IPS DF 6.9 (cell line): Measurements from ENCODE around the gene PLD5.

ENCODE experiments used
- DNase-seq: peaks from one replicate; pipeline ENCODE4 v3.0.0-alpha.2; 2013; ENCODE audit warnings: low read depth, low spot score
- H3K27ac ChIP-seq: one replicate; pipeline ENCODE4 v1.5.1; 2013; ENCODE audit warnings: low read length, control low read depth
- H3K27me3 ChIP-seq: 2 replicates; pipeline ENCODE4 v1.6.1; 2013; ENCODE audit warnings: mild to moderate bottlenecking, low read length; ENCODE audit not compliant: control insufficient read depth, insufficient read depth
- H3K36me3 ChIP-seq: 2 replicates; pipeline ENCODE4 v1.6.1; 2013; ENCODE audit warnings: low read length; ENCODE audit not compliant: control insufficient read depth, insufficient read depth
- H3K4me1 ChIP-seq: 2 replicates; pipeline ENCODE4 v1.6.1; 2013; ENCODE audit warnings: low read length; ENCODE audit not compliant: control insufficient read depth, insufficient read depth
- H3K4me3 ChIP-seq: 2 replicates; pipeline ENCODE4 v1.5.1; 2013; ENCODE audit warnings: mild to moderate bottlenecking, low read length
- H3K9me3 ChIP-seq: 2 replicates; pipeline ENCODE4 v1.6.1; 2013; ENCODE audit warnings: low read length, inconsistent platforms; ENCODE audit not compliant: control insufficient read depth, insufficient read depth
- WGBS: extraction: QIAGEN DNeasy Blood & Tissue Kit; methylation state at CpG from one replicate; pipeline ENCODE4 v1.1.7; 2013; ENCODE audit warnings: mixed read lengths, missing lambda C conversion rate; ENCODE audit not compliant: insufficient read length, insufficient coverage; 5-methylcytosine and 5-hydroxymethylcytosine counted together

PLD5 gene

DNA sequence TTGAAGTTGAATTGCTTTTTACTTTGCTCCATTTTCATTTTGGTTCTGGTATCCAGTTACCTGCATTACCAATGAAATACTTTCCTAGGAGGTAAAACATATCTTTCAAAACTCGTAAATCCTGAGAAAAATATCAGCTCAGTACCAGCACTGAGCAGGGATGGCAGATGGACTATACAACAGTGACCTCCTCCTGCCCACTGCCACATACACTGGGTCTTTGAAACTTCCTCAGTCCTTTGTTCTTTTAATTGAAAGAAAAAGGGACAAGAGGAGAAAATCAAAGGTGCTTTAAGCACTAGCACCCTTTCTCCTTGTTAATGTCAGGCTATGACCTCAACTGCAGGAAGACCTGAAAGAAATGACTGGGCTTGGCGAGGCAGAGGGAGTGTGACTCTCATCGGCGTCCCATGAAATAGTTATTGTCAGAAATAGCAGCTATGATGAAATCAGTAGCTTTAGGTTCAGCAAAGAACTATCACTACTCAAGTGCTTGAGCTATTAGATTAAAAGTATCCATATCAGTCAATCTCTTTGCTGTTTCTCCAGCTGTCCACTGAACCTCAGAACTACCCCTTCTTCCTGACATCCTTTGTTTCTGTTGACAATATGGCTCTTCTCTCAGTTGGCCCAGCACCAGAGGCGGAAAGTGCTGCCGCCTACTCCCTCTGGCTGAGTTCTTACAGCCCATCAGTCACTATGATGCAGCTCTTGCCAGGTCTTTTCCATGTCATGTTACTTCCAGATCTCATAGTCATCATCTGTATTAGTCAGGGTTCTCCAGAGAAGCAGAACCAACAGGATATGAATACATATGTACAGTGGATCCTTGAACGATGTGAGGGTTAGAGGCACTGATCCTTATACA lies 318.6 kb downstream of the PLD5 start:
- DNase-seq = no peak
- H3K36me3 ChIP-seq = no peaks in the 10 kb centered on the region

DNA sequence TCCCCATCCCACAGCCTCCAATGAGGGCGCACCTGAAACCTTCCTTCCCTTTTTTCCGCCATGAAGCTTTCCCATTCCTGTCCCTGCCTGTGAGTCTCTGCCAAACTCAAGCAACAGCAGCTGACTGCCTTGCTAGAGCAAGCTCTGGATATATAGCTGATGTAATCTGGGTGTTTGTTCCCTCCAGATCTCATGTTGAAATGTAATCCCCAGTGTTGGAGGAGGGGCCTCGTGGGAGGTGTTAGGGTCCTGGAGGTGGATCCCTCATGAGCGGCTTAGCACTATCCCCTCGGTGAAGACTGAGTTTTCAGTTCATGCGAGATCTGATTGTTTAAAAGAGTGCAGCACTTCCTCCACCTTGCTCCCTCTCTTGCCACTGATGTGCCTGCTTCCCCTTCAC lies 321.2 kb downstream of the PLD5 start:
- Histone ChIP-seq H3K4me3 (no peak overlapping the region), H3K4me1 (0 out of 2 replicates have a peak, but pooled peaks cover 3% of the 10 kb centered on the region), H3K27ac (no peak overlapping the region), H3K36me3 (no peaks in the 10 kb centered on the region; the same call in 1 of the 2 replicates), H3K27me3 (no peaks in the 10 kb centered on the region), H3K9me3 (no peaks in the 10 kb centered on the region)
- DNase-seq = no peak
- WGBS = no CpG with 5 or more reads among the region's 6 CpGs

More for the DNA sequence above, 318.6 kb downstream of the PLD5 start:
- no CpG with 5 or more reads among the region's 7 CpGs for WGBS
- Histone ChIP-seq H3K9me3 (no peaks in the 10 kb centered on the region), H3K4me1 (peaks cover 4% of the 10 kb centered on the region; the same call in 1 of the 2 replicates), H3K27me3 (no peaks in the 10 kb centered on the region), H3K27ac (no peak overlapping the region), H3K4me3 (no peak overlapping the region)

DNA sequence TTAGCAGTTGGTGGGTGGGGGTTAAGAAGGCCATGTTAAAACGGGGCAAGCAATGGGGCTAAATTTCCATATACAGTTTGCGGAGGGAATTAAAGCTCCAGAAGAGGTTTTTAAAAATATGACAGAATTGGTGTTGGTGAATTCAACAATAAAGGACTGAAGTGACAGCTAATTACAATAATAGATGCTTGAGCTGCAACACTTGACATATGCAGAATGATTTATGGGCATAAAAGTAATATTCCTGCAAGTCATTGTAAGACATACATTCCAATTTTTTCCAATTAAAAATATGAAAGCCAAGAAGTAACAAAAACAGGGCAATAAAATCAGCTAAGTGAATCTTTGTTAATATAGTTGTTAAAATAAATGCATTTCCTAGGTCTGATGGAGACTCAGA lies 323.4 kb downstream of the PLD5 start:
- no peaks in the 10 kb centered on the region for H3K9me3 ChIP-seq
- H3K4me3 ChIP-seq = no peak overlapping the region
- no peaks in the 10 kb centered on the region; the same call in 1 of the 2 replicates for H3K36me3 ChIP-seq
- H3K27me3 ChIP-seq = no peaks in the 10 kb centered on the region
- no peak for DNase-seq
- no peak overlapping the region for H3K27ac ChIP-seq
- no CpG with 5 or more reads among the region's 2 CpGs for WGBS
- no peaks in the 10 kb centered on the region; the same call in 1 of the 2 replicates for H3K4me1 ChIP-seq

DNA sequence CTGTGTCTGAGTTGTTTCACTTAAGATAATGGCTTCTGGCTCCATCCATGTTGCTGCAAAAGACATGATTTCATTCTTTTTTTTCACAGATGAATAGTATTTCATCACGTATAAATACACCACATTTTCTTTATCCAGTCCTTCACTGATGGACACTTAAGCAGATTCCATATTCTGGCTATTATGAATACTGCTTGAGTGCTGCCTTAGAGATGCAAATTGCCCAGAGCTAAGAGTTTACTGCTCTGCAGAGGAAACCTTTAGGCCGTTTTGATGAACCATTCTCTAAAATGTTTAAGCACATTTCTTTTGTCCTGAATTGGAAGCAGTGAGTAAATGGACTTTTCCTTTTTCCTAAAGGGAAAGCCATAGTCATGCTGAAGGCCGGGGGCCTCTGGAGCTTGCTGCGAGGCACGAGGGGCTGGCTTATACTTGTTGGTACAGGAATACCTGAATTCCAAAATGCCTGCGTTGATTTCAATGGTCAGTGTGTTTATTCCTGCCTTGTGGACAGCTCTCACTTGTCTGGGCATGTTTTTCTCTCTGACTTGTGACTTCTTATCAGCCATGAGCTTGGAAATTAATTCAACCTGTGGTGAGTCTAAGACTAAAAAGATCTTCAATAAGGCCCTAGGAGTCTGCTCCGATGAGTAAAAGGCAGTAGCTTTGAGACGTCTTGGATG lies 324.6 kb downstream of the PLD5 start:
- Histone ChIP-seq H3K9me3 (no peaks in the 10 kb centered on the region), H3K36me3 (no peaks in the 10 kb centered on the region; the same call in 1 of the 2 replicates), H3K27ac (no peak overlapping the region), H3K4me1 (no peaks in the 10 kb centered on the region; the same call in 1 of the 2 replicates), H3K27me3 (no peaks in the 10 kb centered on the region), H3K4me3 (no peak overlapping the region)
- DNase-seq = no peak
- no CpG with 5 or more reads among the region's 8 CpGs for WGBS

DNA sequence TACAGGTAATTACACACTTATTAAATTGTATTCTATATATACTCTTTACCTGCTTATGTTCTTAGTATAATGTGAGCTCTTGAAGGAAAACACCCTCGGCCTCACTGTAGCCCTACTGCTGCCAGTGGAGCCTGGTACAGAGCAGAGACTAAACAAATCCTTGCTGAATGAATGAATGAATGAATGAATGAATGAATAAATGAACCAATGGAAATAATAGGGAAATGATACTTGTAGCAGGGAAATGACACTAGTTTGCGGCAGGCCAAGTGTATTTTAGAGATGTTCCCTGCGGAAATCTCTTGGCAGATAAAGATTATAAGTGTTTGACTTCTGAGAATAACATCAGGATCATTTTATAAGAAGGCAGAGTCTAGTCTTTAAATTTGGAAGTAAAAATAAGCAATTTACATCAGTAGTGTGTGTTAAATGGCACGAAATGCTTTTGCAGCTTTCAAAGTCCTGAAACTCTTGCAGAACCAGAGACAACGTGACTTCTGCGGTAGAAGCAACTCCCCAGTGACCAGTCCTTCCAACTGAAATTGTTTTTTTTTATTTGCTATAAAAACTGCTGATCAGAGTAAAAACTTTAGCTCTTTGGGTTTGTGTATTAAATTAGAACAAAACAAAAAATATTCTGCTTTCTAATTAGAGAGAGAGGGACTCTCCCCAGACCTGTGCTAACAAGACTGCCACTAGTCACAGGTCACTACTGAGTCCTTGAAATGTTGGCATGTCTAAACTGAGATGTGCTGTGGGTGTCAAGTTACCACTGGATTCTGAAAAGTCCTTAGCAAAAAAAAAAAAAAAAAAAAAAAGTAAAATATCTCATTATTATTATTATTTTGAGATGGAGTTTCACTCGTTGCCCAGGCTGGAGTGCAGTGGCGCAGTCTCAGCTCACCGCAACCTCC lies 326.3 kb downstream of the PLD5 start:
- DNase-seq = no peak
- no CpG with 5 or more reads among the region's 9 CpGs for WGBS
- no peaks in the 10 kb centered on the region; the same call in 1 of the 2 replicates for H3K4me1 ChIP-seq
- no peaks in the 10 kb centered on the region; the same call in 1 of the 2 replicates for H3K36me3 ChIP-seq
- H3K4me3 ChIP-seq = no peak overlapping the region
- no peaks in the 10 kb centered on the region for H3K27me3 ChIP-seq
- H3K9me3 ChIP-seq = no peaks in the 10 kb centered on the region
- H3K27ac ChIP-seq = no peak overlapping the region

DNA sequence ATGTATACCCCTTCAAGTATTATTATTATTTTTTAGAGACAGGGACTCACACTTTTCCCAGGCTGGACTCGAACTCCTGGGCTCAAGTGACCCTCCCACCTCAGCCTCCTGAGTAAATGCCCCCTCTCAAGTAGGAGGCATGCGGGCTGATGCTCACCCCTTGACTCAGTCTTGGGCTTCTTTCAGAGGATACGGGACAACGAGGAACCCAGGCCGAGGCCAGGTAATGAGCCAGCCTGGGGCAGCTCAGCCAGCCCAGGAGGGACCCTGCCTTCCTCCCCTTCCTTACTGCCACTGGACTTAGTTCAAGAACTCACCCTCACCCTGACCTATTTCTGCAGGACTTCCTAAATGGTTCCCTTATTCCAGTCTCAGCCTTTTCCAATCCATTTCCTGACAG lies 327.6 kb downstream of the PLD5 start:
- Histone ChIP-seq H3K36me3 (no peaks in the 10 kb centered on the region; the same call in 1 of the 2 replicates), H3K4me1 (no peaks in the 10 kb centered on the region; the same call in 1 of the 2 replicates), H3K27me3 (no peaks in the 10 kb centered on the region), H3K27ac (no peak overlapping the region), H3K4me3 (no peak overlapping the region), H3K9me3 (no peaks in the 10 kb centered on the region)
- DNase-seq = no peak
- no CpG with 5 or more reads among the region's 5 CpGs for WGBS

DNA sequence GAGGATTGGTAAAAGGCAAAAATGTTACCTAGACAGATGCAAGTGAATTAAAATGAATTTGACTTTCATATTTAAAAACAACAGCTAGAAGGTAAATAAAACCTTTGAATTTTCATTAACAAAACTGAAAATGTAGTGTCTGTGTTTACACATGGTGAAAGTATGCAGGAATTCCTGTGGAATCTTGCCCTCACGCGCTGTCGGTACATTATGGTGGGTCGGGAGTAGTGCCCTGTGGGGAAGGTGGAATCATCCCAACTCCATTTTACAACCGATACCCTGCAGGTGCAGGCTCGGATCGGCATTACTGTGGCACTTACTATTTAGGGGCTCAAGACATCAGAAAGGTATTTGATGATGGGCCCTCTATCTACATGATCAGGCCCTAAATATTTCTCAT lies 328.4 kb downstream of the PLD5 start:
- no peaks in the 10 kb centered on the region; the same call in 1 of the 2 replicates for H3K4me1 ChIP-seq
- no peaks in the 10 kb centered on the region; the same call in 1 of the 2 replicates for H3K36me3 ChIP-seq
- no peak overlapping the region for H3K27ac ChIP-seq
- no peak overlapping the region for H3K4me3 ChIP-seq
- H3K9me3 ChIP-seq = no peaks in the 10 kb centered on the region
- no CpG with 5 or more reads among the region's 7 CpGs for WGBS
- no peak for DNase-seq
- H3K27me3 ChIP-seq = no peaks in the 10 kb centered on the region

DNA sequence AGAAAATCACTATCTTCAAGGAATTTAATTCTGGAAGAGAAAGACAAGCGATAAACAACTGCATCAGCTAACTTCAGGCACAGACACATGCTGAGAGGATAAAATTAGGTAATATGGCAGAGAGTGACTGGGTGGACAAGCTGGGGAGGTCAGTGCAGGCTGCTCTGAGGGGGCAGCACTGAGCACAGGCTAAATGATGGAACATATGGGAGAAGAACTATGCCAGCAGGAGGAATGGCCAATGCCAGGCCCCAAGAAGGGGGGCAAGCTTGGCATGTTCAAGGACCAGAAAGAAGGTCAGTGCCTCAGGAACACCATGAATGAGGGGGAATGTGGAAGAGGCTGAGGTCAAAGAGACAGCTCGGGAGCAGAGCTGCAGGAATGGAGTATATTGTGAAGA lies 334.9 kb downstream of the PLD5 start:
- no peak overlapping the region for H3K27ac ChIP-seq
- H3K4me3 ChIP-seq = no peak overlapping the region
- WGBS = no CpG with 5 or more reads among the region's 2 CpGs
- no peak for DNase-seq
- H3K36me3 ChIP-seq = no peaks in the 10 kb centered on the region
- no peaks in the 10 kb centered on the region for H3K4me1 ChIP-seq
- no peaks in the 10 kb centered on the region for H3K27me3 ChIP-seq
- no peaks in the 10 kb centered on the region for H3K9me3 ChIP-seq

DNA sequence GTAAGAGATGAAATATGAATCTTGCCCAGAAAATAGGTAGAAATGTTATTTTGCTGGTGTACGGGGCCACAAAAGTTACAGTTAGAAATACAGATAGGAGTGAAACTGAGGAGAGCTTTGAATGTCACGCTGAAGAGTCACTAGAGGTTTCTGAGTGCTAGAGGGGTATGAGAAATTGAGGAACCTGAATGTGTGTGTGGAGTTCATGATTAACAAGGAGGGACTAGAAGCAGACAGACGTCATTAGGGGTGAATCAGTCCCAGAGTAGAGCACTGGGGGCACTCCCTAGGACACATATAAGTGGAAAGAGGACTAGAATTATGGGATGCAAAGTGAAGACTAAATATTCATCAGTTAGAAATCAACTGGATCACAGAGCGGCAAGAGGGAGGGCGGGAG lies 336.7 kb downstream of the PLD5 start:
- Histone ChIP-seq H3K27me3 (no peaks in the 10 kb centered on the region), H3K36me3 (no peaks in the 10 kb centered on the region), H3K4me1 (no peaks in the 10 kb centered on the region), H3K4me3 (no peak overlapping the region), H3K9me3 (no peaks in the 10 kb centered on the region), H3K27ac (no peak overlapping the region)
- WGBS = no CpG with 5 or more reads among the region's 5 CpGs
- DNase-seq = no peak

DNA sequence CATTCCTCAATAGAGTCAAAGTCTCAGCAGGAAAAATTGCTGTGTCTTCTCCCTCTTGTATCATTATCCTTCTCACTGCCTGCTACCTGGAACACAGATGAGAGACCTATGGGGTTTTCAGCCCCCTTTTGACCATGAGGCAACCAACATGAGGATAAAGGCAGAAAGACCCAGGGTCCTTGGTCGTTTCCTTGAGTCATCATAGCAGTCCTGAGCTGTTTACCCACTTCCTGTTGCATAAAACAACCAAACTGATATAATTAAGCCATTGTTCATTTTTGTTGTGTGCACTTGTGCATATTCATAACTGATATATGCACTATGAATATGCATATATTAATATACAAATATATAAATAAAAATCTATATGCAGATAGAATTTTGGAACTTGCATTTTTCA lies 337.3 kb downstream of the PLD5 start:
- H3K36me3 ChIP-seq = no peaks in the 10 kb centered on the region
- no peak overlapping the region for H3K27ac ChIP-seq
- no peak overlapping the region for H3K4me3 ChIP-seq
- H3K27me3 ChIP-seq = no peaks in the 10 kb centered on the region
- H3K4me1 ChIP-seq = no peaks in the 10 kb centered on the region
- no peaks in the 10 kb centered on the region for H3K9me3 ChIP-seq
- DNase-seq = no peak
- WGBS = no CpG with 5 or more reads among the region's 1 CpG
